MCF 10A (cell line): Measurements from ENCODE around the gene TUBB8B. TPM values are rescaled to one million over a fixed set of nuclear protein-coding genes. Genes with fewer than 3 reads are reported as not detected.
"Not testable (repeated sequence)": the region's sequence is repeated elsewhere in the genome, so short reads cannot be mapped to it uniquely, and the experiment has no call there.

Source experiments
- Bru-seq: library from RNA; stranded (reverse); fragments of 400-500 nt; gene quantifications from one replicate; lab custom pipeline; 2021; lab: Mats Ljungman, UMichigan
- BruChase-seq, 2 experiments: library from RNA; stranded (reverse); fragments of 400-500 nt; gene quantifications; one replicate each; lab custom pipeline; 2021; lab: Mats Ljungman, UMichigan
- BruUV-seq: library from RNA; stranded (reverse); fragments of 400-500 nt; replicated peaks from 2 replicates; lab custom pipeline; 2021; lab: Mats Ljungman, UMichigan
- CTCF ChIA-PET: fragments of 300-600 bp; sonication (Branson Sonifier 250); formaldehyde crosslinking; extraction: SDS; loops from one replicate; lab custom pipeline; 2021; ENCODE audit warnings: antibody characterized with exemption, inconsistent platforms; lab: Yijun Ruan, JAX
- POLR2A ChIA-PET: fragments of 300-600, 350-650 bp; sonication (Branson Sonifier 250); formaldehyde crosslinking; extraction: SDS; loops from one replicate; lab custom pipeline; 2020; ENCODE audit warnings: antibody characterized with exemption, inconsistent platforms; lab: Yijun Ruan, JAX
- DNase-seq: peaks from one replicate; pipeline ENCODE4 v3.0.0-alpha.2; 2018; ENCODE audit not compliant: unreplicated experiment
- H3K27ac Mint-ChIP-seq: one replicate; pipeline ENCODE4 v1.8.0; 2022; ENCODE audit warnings: mild to moderate bottlenecking, low read depth, mixed read lengths; ENCODE audit not compliant: unreplicated experiment
- H3K27me3 Mint-ChIP-seq: one replicate; pipeline ENCODE4 v1.8.0; 2022; ENCODE audit warnings: mixed read lengths; ENCODE audit not compliant: insufficient read depth, unreplicated experiment
- H3K36me3 Mint-ChIP-seq: one replicate; pipeline ENCODE4 v1.8.0; 2022; ENCODE audit warnings: mild to moderate bottlenecking, moderate library complexity, mixed read lengths; ENCODE audit not compliant: insufficient read depth, unreplicated experiment
- H3K4me1 Mint-ChIP-seq: one replicate; pipeline ENCODE4 v1.8.0; 2022; ENCODE audit warnings: mixed read lengths; ENCODE audit not compliant: insufficient read depth, unreplicated experiment
- H3K4me3 Mint-ChIP-seq: one replicate; pipeline ENCODE4 v1.8.0; 2022; ENCODE audit warnings: mild to moderate bottlenecking, moderate library complexity, mixed read lengths; ENCODE audit not compliant: unreplicated experiment
- H3K9me3 Mint-ChIP-seq: one replicate; pipeline ENCODE4 v1.8.0; 2022; ENCODE audit warnings: mixed read lengths; ENCODE audit not compliant: unreplicated experiment
- intact Hi-C: fragments of 100-400 bp; cut with micrococcal nuclease; formaldehyde crosslinking; loops from 2 replicates; pipeline ENCODE4 v1.14.1; 2022
- long read RNA-seq: library from polyadenylated mRNA; stranded (forward); transcript quantifications from one replicate; pipeline ENCODE4 v2.0.0, GENCODE V29; 2022
- total RNA-seq: library from RNA; stranded (reverse); gene quantifications from 2 replicates; pipeline ENCODE4 v1.2.3, GENCODE V29; 2022
- TF ChIP-seq, protein P1 (sequence below): fragments of 200-600 bp; IDR thresholded peaks from one replicate; pipeline ENCODE4 v1.8.0; 2022; ENCODE audit warnings: antibody characterized with exemption, mild to moderate bottlenecking; ENCODE audit not compliant: unreplicated experiment

Gene TUBB8B
- total RNA-seq: not detected in 2 replicates
- not detected for Bru-seq, nascent RNA
- percentile 17 among the genes with signal in this experiment for BruChase-seq, experiment 1, labeled RNA remaining after a 6-hour chase
- not detected for BruChase-seq, experiment 2, labeled RNA remaining after a 2-hour chase
- long read RNA-seq: 0 reads

DNA sequence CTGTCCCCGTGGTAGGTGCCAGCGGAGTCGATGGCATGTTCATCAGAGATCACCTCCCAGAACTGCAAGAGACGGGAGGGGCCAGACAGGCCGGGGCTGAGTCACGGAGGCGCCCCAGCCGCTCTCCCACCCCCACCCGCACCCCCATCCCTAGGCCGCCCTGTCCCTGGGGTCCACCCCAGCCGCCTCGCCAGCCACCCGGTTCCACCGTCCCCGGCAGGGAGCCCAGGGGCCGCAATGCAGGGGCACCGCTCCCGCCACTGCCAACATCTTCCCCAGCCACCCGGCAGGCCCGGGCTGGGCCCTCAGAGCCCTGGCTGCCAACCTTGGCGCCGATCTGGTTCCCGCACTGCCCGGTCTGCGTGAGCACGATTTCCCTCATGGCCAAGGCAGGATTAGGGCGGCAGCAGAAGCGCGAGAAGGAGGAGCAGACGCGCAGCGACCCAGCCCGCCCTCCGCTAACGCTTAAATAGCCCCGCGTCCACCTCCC, at the start of gene TUBB8B:
Gene TUBB8B (minus strand): TSS at position 440 of the 490 bp plus-strand sequence. CDS start 58 bp downstream, at position 382.
- H3K27ac Mint-ChIP-seq, H3K4me1 Mint-ChIP-seq, intact Hi-C loops, H3K4me3 Mint-ChIP-seq, BruUV-seq, H3K36me3 Mint-ChIP-seq, CTCF ChIA-PET, DNase-seq, POLR2A ChIA-PET, H3K9me3 Mint-ChIP-seq, H3K27me3 Mint-ChIP-seq: not testable (repeated sequence)

GRCh38 chr18:97252-97914, 48.0 kb upstream of the TUBB8B start:
- H3K27ac Mint-ChIP-seq: not testable (repeated sequence)

GRCh38 chr18:96767-97131, 47.3 kb upstream of the TUBB8B start:
- DNase-seq, POLR2A ChIA-PET, H3K27ac Mint-ChIP-seq, BruUV-seq, H3K9me3 Mint-ChIP-seq, H3K4me1 Mint-ChIP-seq, intact Hi-C loops, H3K36me3 Mint-ChIP-seq, H3K4me3 Mint-ChIP-seq, CTCF ChIA-PET: not testable (repeated sequence)
- TF ChIP-seq, protein P1, sequence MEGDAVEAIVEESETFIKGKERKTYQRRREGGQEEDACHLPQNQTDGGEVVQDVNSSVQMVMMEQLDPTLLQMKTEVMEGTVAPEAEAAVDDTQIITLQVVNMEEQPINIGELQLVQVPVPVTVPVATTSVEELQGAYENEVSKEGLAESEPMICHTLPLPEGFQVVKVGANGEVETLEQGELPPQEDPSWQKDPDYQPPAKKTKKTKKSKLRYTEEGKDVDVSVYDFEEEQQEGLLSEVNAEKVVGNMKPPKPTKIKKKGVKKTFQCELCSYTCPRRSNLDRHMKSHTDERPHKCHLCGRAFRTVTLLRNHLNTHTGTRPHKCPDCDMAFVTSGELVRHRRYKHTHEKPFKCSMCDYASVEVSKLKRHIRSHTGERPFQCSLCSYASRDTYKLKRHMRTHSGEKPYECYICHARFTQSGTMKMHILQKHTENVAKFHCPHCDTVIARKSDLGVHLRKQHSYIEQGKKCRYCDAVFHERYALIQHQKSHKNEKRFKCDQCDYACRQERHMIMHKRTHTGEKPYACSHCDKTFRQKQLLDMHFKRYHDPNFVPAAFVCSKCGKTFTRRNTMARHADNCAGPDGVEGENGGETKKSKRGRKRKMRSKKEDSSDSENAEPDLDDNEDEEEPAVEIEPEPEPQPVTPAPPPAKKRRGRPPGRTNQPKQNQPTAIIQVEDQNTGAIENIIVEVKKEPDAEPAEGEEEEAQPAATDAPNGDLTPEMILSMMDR: peak; percentile 25
- peaks cover 11% of the 10 kb centered on the region for H3K27me3 Mint-ChIP-seq

More at GRCh38 chr18:97252-97914, 48.0 kb upstream of the TUBB8B start:
- intact Hi-C loops, POLR2A ChIA-PET, CTCF ChIA-PET, H3K36me3 Mint-ChIP-seq, H3K4me1 Mint-ChIP-seq, H3K4me3 Mint-ChIP-seq, BruUV-seq, H3K9me3 Mint-ChIP-seq, DNase-seq: not testable (repeated sequence)
- peaks cover 11% of the 10 kb centered on the region for H3K27me3 Mint-ChIP-seq
- TF ChIP-seq, protein P1: peak; percentile 35

DNA sequence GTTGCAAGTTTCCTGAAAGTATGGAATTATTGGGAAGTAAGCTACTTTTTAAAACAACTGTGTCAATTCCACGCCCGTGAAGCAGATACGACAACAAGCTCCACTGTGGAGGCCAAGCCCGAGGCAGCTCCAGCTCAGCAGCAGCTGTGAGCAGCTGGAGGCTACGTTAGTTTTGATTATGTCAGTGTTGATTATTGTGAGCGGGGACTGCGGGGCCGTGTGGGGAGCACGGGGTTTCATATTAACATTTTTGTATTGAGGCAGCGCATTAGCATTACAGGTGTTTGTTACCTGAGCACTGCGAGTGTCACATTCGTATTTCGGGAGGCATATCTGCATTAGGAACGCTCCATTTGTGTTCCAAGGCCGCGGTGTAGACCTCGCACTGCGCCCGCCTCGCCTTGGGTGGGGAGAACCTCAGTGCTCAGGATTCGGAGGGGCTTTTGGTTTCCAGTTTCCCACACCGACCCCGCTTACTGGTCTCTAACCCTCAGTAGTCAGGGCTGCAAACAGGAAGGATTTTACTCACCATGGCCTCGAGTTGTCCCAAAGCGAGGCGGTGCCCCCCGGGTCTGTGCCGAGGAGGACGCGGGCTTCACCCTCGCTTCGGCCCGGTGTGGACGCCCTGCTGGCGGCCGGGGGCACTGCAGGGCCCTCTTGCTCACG, 46.8 kb upstream of the TUBB8B start:
- H3K36me3 Mint-ChIP-seq, BruUV-seq, CTCF ChIA-PET, H3K9me3 Mint-ChIP-seq, intact Hi-C loops, DNase-seq, H3K27ac Mint-ChIP-seq, H3K4me1 Mint-ChIP-seq, H3K4me3 Mint-ChIP-seq, POLR2A ChIA-PET: not testable (repeated sequence)
- peaks cover 11% of the 10 kb centered on the region for H3K27me3 Mint-ChIP-seq

DNA sequence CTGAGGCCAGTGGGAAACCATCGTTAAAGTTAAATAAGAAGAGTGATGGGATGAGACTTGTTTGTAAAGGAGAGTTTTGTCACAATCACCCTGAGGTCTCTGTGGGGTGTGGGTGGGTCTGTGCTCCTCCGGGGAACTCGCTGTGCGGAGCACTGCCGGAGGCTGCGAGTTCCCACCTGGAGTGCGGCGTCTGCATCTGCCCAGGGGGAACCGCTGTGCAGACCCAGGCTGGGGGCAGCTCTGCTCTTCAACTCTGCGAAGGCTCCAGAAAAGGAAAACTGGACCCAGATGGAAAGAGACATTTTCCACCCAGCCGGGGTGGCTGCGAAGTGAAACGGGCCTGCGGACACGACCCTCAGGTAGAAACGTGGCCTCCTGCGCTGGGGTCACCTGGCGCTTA, 46.2 kb upstream of the TUBB8B start:
- POLR2A ChIA-PET, H3K36me3 Mint-ChIP-seq, H3K27ac Mint-ChIP-seq, H3K4me3 Mint-ChIP-seq, intact Hi-C loops, H3K9me3 Mint-ChIP-seq, BruUV-seq, DNase-seq, H3K4me1 Mint-ChIP-seq: not testable (repeated sequence)
- CTCF ChIA-PET: interaction anchor here (0.5 kb wide), 1 partner anchor 135 kb away, joined by 4 read pairs; no protein-coding TSS in a partner anchor
- peaks cover 10% of the 10 kb centered on the region for H3K27me3 Mint-ChIP-seq

DNA sequence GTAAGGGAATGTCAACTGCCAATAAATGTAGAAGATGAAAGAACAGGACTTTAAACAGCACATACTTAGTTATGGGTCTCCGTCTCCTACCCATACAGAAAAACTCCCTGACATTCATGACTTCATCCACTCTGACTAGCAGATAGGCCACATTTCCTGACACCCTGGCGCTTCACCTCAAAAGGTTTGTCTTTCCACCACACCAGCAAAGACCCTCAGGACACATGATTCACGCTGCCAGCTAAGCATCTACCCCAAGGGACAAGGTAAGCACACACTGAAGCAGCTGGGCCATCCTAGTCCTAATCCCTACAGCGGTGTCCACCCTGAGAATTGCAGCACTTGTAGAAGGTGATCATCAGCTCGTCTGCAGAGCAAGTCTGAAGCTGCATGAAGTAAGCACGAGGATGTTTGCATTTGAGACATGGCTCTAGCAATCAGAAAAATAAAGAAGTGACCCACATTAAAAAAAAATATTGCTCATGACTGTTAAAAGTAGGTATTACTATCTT, 44.5 kb upstream of the TUBB8B start:
- H3K9me3 Mint-ChIP-seq, H3K4me1 Mint-ChIP-seq, H3K36me3 Mint-ChIP-seq, H3K27me3 Mint-ChIP-seq, CTCF ChIA-PET, H3K4me3 Mint-ChIP-seq, BruUV-seq, H3K27ac Mint-ChIP-seq, intact Hi-C loops, DNase-seq, POLR2A ChIA-PET: not testable (repeated sequence)

DNA sequence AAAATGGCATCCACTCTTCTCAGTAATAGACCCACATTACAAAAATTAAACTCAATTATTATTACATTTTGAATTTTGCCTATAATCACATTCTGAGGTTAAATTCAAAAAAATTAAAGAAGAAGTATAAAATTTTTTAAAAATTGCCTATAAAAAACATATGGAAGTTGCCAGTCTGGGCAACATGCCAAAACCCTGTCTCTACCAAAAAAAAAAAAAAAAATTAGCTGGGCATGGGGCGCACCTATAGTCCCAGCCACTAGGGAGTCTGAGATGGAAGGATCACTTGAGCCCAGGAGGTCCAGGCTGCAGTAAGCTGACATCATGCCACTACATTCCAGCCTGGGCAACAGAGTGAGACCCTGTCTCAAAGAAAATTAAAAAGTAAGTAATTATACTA, 42.1 kb upstream of the TUBB8B start:
- intact Hi-C loops, CTCF ChIA-PET, H3K9me3 Mint-ChIP-seq, H3K4me1 Mint-ChIP-seq, H3K27ac Mint-ChIP-seq, H3K4me3 Mint-ChIP-seq, H3K27me3 Mint-ChIP-seq, H3K36me3 Mint-ChIP-seq, POLR2A ChIA-PET, BruUV-seq: not testable (repeated sequence)
- DNase-seq: peak; percentile 22
